Tibial artery (tissue), 4 donors: Measurements from ENCODE around the gene LPGAT1.

ENCODE experiments used
- DNase-seq, 2 donors: peaks; one replicate each; pipeline ENCODE4 v3.0.0-alpha.2; 2019
- H3K27ac ChIP-seq, 2 donors: fragments of 200-600 bp; sonication (generic) in 1 of 2; 1 replicate in 1 of 2; 2 replicates in 1 of 2; pipeline ENCODE4 v1.5.1; 2018 to 2019; ENCODE audit warnings: mild to moderate bottlenecking in 1 of 2
- H3K27me3 ChIP-seq, 2 donors: fragments of 200-600 bp; sonication (generic) in 1 of 2; one replicate each; pipeline versions ENCODE4 v1.5.1 to v1.6.0; 2016 to 2019
- H3K36me3 ChIP-seq, 3 donors: fragments of 200-600 bp; sonication (generic) in 2 of 3; one replicate each; pipeline ENCODE4 v1.5.1; 2016 to 2019; ENCODE audit warnings: mild to moderate bottlenecking in 2 of 3
- H3K4me1 ChIP-seq, 4 donors: fragments of 200-600 bp; sonication (generic) in 2 of 4; 1 replicate in 3 of 4; 2 replicates in 1 of 4; pipeline ENCODE4 v1.5.1; 2016 to 2019
- H3K4me3 ChIP-seq, 2 donors: fragments of 200-600 bp; sonication (generic) in 1 of 2; 1 replicate in 1 of 2; 2 replicates in 1 of 2; pipeline ENCODE4 v1.5.1; 2018 to 2019; ENCODE audit warnings: mild to moderate bottlenecking in 2 of 2
- H3K9me3 ChIP-seq, 3 donors: fragments of 200-600 bp; sonication (generic) in 1 of 3; one replicate each; pipeline ENCODE4 v1.5.1; 2016 to 2019
- CTCF ChIP-seq, 2 experiments: fragments of 200-600 bp in 1 of 2; fragments of 450-650 bp in 1 of 2; IDR thresholded peaks; one replicate each; pipeline ENCODE4 v1.5.1; 2017 to 2019; ENCODE audit warnings: antibody characterized with exemption in 2 of 2, mild to moderate bottlenecking in 1 of 2, moderate library complexity in 1 of 2
- intact Hi-C: fragments of 100-400 bp; cut with DNase I; formaldehyde crosslinking; loops from one replicate; pipeline ENCODE4 v1.15.0; 2023; ENCODE audit warnings: low total_unique reads

The LPGAT1 gene

DNA sequence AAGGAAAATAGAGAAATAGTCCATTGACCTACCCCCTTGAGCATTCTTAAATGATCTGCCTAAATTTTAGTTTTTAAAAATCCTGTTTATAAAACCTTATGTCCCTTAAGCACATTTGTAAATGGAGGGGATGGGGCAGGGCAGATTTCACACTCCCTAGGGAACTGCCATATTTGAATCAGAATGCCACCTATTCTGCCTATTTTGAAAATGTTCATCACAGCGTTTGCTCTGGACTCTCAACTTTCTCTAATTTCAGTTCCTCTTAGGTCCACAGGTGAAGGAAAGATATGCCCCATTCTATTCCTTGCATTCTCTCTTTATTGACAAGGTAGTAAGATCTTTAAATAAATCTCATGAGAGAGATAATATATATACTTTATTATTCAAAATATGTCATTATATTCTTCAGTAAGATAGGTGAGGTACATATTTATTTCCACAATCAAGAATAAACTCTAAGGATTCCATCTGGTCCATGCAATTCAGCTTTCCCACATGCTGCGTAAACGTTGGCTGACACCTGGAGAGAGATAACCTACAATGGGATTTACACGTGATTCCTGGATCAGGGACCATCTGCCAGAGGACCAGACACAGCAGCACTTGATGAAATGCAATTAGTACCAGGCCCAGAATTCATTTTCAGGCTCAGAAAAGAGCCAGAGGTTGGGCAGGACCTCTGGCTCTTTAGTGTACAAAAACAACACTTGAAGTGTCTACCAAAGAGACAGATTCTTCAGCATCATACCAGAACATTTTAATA, 1.2 kb upstream of the LPGAT1 start:
- H3K36me3 ChIP-seq: no peaks in the 10 kb centered on the region
- H3K27ac ChIP-seq: peak overlapping the region in 1 of 2 donors; percentile 87
- no peak overlapping the region for H3K4me3 ChIP-seq
- H3K9me3 ChIP-seq: no peaks in the 10 kb centered on the region
- H3K27me3 ChIP-seq: peaks cover 0 to 8% of the 10 kb centered on the region in 2 donors
- intact Hi-C loops: loop anchor here (10.0 kb wide), 1 partner anchor 147 kb away; no protein-coding TSS in a partner anchor
- H3K4me1 ChIP-seq: peaks cover 0 to 27% (median 15%) of the 10 kb centered on the region in 4 donors
- no peak for TF ChIP-seq CTCF (IDR thresholded peaks at IDR 0.05)
- DNase-seq: no peak

DNA sequence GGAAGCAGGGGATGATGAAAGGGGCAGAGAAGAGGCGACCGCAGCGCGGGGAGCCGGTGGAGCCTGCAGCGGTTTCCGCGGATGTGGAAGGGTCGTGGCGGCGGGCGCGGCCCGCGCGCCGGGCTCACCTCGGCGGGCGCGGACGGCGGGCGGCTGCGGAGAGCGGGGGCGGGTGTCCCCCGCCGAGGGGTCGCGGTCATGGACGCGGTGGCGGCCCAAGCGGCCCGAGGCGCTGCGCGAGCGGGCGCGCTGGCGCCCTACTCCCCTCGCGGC, 572 bp downstream of the LPGAT1 start:
- no peak for TF ChIP-seq CTCF (IDR thresholded peaks at IDR 0.05)
- Histone ChIP-seq H3K27me3 (no peaks in the 10 kb centered on the region), H3K9me3 (no peaks in the 10 kb centered on the region), H3K4me1 (peaks cover 0 to 27% (median 15%) of the 10 kb centered on the region in 4 donors), H3K4me3 (peak overlapping the region; percentile 76 to 86), H3K36me3 (peaks cover 0 to 5% (median 0%) of the 10 kb centered on the region in 3 donors), H3K27ac (peak overlapping the region; percentile 87 to 89)
- intact Hi-C loops: loop anchor here (10.0 kb wide), 1 partner anchor 145 kb away; no protein-coding TSS in a partner anchor
- no peak for DNase-seq

GRCh38 chr1:211829343-211830054, 1.1 kb downstream of the LPGAT1 start:
- Histone ChIP-seq H3K4me3 (peak overlapping the region; percentile 76 to 86), H3K36me3 (peaks cover 0 to 5% (median 0%) of the 10 kb centered on the region in 3 donors), H3K4me1 (peaks cover 0 to 27% (median 15%) of the 10 kb centered on the region in 4 donors), H3K27me3 (no peaks in the 10 kb centered on the region), H3K9me3 (no peaks in the 10 kb centered on the region), H3K27ac (peak overlapping the region; percentile 87 to 89)
- TF ChIP-seq CTCF (IDR thresholded peaks at IDR 0.05): no peak
- peak in 1 of 2 donors; percentile 30 for DNase-seq
- intact Hi-C loops: loop anchor here (10.0 kb wide), 1 partner anchor 145 kb away; no protein-coding TSS in a partner anchor

GRCh38 chr1:211828584-211829342, 1.8 kb downstream of the LPGAT1 start:
- H3K9me3 ChIP-seq: no peaks in the 10 kb centered on the region
- H3K4me3 ChIP-seq: peak overlapping the region; percentile 76 to 86
- peak overlapping the region in 1 of 2 donors; percentile 89 for H3K27ac ChIP-seq
- no peaks in the 10 kb centered on the region for H3K27me3 ChIP-seq
- peaks cover 0 to 27% (median 15%) of the 10 kb centered on the region in 4 donors for H3K4me1 ChIP-seq
- H3K36me3 ChIP-seq: peaks cover 0 to 5% (median 0%) of the 10 kb centered on the region in 3 donors
- DNase-seq: no peak
- intact Hi-C loops: no loop called here
- TF ChIP-seq CTCF (IDR thresholded peaks at IDR 0.05): no peak

DNA sequence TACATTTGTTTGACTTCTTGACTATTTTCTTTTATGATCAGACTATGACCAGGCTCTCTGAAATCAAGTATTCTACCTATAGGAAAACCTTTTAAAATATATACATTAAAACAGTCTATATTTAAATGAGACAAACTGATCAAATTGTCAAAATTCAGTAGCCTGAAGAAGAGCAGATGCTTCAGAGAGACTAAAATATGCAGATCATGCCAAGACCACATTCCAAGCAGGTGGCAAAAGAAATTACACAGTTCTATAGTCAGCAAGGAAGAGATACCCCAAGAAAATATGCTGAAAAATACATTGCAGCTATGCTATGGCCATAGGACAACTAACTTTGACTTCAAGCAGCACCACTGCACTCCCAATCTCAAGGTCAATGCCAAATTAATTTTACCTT, 3.5 kb downstream of the LPGAT1 start:
- intact Hi-C loops: no loop called here
- no peak overlapping the region for H3K27ac ChIP-seq

More for the DNA sequence above, 3.5 kb downstream of the LPGAT1 start:
- Histone ChIP-seq H3K36me3 (peaks cover 0 to 5% (median 0%) of the 10 kb centered on the region in 3 donors), H3K9me3 (no peaks in the 10 kb centered on the region), H3K27me3 (no peaks in the 10 kb centered on the region), H3K4me1 (peaks cover 0 to 27% (median 15%) of the 10 kb centered on the region in 4 donors), H3K4me3 (no peak overlapping the region)
- no peak for TF ChIP-seq CTCF (IDR thresholded peaks at IDR 0.05)
- no peak for DNase-seq
